CD4-positive, alpha-beta T cell treated with Interleukin-15 for 4 hours (primary cell): ENCODE measurements around the gene TIGD1.
"Not testable (repeated sequence)": the region's sequence is repeated elsewhere in the genome, so short reads cannot be mapped to it uniquely, and the experiment has no call there.

Experiments
- DNase-seq: peaks from one replicate; pipeline ENCODE4 v3.0.0-alpha.2; 2020; ENCODE audit warnings: low spot score

The TIGD1 gene

DNA sequence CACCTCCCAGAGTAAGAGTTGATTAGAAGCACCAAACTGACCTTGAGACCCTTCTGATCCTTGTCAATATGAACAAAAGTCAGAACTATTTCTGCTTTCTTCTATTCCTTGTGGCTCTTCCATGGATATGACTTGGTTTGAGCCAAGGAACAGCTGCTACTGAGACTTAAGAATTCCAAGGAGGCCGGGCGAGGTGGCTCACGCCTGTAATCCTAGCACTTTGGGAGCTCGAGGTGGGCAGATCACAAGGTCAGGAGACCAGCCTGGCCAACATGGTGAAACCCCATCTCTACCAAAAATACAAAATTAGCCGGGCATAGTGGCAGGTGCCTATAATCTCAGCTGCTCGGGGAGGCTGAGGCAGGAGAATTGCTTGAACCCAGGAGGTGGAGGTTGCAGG, 20.1 kb upstream of the TIGD1 start:
- not testable (repeated sequence) for DNase-seq

DNA sequence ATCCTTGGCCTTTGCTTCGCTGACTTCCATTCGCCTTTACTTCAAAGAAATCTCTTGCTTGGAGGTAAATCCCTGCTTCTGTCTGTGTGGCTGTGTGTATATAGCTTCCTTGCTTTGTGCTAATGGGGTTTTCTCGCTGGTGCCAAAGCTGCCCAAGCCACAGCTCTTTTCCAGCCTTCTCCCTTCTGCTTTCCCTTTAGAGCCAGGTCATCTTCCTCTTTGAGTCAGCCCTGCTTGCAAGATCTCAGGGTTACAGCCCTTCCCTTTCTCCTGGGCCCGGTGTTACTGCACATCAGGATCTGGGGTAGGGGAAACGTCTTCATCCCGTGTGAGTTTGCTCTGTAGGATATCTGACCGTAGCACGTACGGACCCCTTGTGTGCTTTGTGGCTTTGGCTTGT, 19.2 kb upstream of the TIGD1 start:
- DNase-seq: no peak

DNA sequence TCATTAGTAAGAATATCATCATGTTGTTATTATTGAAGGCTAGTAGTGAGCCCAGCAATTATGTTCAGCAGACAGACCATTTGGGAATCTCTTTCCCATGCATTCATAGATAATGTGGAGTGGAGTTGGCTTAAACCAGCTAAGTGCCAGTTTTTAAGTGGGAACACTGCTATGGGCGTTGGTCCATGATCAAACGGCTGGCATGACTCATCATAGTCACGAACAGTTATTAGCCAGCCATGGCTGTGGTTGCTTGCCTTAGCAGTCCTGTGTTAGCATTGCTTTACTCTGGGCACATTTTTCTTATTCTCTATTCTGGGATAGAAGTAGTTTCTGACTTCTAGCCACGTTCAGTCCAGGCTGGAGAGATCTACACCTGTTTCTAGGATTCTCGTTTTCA, 17.8 kb upstream of the TIGD1 start:
- DNase-seq: no peak

DNA sequence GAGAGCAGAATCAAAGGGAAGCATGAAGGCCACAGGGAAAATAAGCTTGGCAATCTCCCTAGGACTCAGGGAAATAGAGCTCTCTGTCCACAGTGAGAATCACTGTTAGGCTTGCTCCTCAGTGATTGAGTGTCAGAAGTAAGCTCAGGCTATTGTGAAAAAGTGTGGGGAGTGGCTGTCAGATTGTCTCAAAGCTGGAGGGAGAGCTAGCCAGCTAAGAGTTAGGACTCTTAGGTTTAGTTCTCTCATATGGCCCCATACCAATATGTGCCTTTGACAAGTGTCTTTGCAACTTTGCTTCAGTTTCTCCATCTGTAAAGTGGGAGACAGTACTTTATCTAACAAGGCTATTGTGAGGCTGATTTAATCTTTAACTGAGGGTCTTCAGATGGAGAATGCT, 17.4 kb upstream of the TIGD1 start:
- no peak for DNase-seq

DNA sequence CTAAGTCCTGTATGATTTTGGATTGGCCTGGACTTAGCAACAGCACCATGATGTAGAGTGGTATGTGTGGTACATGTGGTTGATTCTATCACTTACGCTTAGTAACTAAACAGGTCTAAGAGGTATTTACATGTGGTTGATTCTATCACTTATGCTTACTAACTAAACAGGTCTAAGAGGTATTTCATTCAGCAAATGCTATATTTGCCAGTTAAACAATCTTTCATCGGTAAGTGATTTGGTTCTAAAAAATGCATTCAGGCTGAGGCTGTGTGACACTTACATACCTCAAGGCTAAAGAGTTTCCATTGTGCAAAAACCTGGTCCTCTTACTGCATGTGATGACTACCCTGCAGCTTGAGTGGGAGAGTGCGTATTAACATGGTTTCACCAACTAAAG, 13.2 kb upstream of the TIGD1 start:
- DNase-seq: no peak

DNA sequence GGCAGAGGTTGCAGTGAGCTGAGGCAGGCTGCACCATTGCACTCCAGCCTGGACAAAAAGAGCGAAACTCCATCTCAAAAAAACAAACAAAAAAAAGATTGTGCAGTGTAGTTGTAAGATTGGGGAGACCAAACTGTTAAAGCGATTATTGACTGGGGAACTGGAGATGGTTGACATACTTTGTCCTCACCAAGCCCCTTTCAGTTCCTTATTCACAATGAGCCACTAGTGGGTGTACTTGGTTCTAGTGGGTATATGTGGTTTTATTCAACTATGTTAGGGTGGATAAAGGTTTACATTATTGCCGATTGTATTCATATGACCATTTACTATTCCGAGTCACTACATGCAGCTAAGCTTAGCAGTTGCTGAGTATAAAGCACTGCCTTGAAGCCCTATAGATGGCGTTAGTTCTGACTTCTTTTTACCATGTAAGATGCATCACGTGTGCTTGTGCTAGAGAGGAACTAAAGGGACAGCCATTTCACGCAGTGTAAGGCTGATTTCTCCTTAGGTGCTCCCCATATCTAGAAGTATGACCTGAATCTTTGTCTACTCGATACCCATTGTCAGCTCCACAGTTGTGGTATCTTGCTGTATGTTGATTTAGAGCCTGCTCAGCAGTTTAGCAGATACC, 12.3 kb upstream of the TIGD1 start:
- no peak for DNase-seq

DNA sequence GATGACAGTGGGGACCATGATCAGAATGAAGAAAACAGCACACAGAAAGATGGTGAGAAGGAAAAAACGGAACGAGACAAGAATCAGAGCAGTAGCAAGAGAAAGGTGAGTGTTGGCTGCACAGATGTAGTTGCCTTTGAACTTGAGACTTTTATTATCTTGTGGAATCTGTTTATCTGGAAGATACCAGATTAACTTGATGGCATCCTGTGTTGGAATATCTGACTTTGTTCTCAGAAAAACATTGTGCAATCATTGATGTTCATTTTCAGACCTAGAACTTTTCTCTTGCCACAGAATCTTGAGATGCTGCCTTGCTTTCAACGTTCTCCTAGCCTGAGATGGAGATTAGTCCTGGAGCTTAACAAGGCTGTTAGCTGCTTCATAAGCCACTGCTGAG, 6.1 kb upstream of the TIGD1 start:
- DNase-seq: no peak

DNA sequence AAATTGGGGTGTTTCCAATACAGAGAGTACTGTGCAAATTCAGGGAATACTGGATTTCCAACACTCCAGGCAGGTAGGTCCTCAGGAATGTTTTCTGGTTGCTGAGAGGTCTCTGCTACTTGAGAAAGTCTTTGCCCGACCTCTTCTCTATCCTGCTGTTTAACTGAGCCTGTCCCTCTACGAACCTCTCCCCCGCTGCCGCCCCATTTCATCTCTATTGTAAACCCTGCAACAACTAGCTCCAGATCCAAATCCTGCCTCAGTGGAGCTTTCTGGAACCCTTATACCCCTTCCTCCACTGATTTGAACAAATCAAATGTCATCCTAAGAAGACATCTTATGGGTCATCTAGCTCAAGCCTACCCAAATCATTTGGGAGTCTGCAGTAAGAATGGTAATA, 1.4 kb upstream of the TIGD1 start:
- no peak for DNase-seq

DNA sequence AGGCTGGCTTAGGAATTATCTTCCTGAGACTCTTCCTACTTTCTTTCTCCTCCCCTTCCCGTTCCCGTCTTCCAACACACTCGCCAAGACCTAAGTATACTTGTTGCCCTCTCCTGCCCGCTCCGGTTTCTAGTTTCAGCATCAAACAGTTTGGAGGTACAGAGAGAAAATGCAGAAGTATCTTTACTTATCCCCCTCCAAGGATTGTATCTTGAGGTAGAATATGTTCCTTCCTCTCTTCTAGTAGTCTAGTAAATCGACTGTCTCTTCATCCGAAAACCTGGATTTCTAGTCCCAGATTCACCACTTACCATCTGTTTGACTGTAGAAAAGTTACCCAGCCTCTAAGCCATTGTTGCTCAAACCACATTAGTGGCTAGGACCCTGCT, 887 bp upstream of the TIGD1 start:
- DNase-seq: peak; percentile 4

DNA sequence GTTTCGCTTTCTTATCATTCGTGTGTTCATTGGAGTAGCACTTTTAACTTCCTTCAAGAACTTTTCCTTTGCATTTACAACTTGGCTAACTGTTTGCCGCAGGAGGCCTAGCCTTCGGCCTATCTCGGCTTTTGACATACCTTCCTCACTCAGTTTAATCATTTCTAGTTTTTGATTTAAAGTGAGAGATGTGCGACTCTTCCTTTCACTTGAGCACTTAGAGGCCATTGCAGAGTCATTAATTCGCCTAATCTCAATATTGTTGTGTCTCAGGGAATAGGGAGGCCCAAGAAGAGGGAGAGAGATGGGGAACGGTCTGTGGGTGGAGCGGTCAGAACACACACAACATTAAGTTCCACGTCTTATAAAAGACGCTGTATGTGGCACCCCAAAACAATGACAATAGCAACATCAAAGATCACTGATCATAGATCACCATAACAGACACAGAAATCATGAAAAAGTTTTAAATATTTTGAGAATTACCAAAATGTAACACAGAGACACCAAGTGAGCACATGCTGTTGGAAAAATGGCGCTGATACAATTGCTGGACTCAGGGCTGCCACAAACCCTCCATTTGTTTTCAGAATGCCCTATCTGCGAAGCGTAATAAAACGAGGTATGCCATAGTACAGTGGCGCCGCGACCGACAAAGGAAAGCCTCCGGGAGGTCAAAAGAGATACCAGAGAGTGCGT, 553 bp downstream of the TIGD1 start:
- DNase-seq: no peak

DNA sequence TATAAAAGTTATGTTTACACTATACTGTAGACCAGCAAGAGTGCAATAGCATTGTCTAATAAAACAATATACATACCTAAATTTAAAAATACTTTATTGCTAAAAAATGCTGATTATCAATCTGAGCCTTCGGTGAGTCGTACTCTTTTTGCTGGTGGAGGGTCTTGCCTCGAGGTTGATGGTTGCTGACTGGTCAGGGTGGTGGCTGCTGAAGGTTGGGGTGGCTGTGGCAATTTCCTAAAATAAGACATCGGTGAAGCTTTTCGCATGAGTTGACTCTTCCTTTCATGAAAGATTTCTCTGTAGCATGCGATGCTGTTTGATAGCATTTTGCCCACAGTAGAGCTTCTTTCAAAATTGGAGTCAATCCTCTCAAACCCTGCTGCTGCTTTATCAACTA, 2.4 kb downstream of the TIGD1 start:
- DNase-seq: no peak

DNA sequence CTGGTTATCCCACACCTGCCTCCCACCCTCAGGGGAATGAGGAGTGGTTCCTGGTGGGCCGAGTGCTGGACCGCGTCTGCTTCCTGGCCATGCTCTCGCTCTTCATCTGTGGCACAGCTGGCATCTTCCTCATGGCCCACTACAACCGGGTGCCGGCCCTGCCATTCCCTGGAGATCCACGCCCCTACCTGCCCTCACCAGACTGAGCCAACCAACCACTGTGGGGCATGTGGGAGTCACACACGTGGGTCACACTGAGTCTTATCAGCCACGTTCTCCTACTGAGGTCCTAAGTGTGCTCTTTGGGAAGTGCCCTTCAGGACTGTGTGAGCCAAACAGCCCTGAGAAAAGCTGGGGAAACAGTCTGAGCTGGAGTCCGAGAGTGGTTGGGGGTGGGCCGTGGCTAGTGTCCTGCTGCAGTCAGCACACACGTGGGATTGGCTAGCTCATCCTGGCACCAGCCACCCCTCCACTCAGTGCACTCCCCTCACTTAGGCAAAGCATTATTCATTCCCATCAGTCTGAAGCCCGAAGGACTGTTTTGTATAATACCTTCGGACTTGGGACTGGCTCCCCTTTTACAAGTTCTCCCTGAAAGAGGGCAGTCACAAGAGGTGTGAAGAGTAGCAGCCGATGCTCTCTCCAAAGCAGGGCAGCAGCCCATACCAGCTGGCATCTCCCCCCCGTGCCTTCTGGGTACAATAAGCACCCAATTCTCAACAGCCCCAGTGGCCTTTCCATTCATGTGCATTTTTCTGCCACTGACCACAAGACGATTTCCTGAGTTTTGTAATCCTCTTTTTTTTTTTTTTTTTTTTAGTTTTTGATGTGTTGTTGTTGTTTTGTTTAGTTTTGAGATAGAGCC, 4.6 kb downstream of the TIGD1 start:
- DNase-seq: no peak

DNA sequence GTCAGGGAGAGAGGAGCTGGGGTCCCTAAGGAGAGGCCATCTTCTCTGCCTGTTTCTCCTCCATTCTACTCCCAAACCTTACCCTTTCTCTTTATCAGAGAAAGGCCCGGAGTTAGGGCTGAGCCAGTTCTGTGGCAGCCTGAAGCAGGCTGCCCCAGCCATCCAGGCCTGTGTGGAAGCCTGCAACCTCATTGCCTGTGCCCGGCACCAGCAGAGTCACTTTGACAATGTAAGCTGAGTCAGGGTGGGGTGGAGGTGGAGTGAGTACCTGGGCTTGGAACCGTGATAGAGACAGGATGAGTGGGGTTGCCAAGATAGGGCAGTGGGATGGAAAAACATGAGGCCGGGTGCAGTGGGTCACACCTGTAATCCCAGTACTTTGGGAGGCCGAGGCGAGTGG, 5.7 kb downstream of the TIGD1 start:
- DNase-seq: no peak

DNA sequence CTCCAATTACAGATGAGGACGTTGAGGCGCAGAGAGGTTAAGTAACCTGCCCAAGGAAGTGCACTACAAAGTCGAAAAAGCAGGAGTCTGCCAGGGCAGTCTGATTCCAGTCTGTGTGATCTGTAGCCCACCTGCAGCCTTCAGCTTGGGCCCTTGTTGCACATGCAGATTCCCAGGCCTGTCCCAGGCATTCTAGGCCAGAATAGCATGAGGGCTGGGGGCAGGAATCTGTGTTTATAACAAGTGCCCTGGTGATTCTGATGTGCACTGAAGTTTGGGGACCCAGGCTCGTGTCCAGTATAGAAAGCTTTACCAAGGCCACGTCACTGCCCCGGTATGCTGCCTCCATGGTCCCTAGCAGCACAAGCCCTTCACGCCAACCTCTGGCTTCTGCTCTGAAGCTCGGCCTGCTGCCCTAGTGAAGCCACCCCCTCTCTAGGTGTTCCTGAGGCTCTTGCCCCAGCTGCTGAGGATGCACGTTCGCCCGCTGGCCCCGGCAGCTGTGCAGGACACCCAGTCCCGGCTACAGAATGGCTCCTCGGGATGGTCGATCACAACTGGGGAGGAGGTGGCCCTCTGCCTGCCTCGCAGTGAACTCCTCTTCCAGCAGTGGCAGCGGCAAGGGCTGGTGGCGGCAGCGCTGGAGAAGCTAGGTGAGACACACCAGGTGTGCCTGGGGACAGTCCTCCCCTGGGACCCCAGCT, 6.3 kb downstream of the TIGD1 start:
- DNase-seq: no peak

DNA sequence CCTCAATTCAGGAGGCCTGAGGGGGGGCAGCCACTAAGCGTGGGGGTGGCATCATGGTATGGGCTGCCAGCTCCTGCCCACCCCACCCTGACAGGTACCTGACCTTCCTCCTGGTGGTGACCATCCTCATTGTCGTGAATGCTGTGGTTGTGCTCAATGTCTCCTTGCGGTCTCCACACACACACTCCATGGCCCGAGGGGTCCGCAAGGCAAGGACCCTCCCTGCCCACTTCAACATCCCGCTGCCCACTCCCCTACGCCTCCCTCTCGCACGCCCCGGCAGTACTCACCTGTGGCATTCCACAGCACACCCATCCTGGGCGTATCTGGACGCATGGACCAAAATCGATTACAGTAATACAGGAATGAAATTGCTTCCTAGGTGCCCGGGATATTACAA, 6.9 kb downstream of the TIGD1 start:
- no peak for DNase-seq

DNA sequence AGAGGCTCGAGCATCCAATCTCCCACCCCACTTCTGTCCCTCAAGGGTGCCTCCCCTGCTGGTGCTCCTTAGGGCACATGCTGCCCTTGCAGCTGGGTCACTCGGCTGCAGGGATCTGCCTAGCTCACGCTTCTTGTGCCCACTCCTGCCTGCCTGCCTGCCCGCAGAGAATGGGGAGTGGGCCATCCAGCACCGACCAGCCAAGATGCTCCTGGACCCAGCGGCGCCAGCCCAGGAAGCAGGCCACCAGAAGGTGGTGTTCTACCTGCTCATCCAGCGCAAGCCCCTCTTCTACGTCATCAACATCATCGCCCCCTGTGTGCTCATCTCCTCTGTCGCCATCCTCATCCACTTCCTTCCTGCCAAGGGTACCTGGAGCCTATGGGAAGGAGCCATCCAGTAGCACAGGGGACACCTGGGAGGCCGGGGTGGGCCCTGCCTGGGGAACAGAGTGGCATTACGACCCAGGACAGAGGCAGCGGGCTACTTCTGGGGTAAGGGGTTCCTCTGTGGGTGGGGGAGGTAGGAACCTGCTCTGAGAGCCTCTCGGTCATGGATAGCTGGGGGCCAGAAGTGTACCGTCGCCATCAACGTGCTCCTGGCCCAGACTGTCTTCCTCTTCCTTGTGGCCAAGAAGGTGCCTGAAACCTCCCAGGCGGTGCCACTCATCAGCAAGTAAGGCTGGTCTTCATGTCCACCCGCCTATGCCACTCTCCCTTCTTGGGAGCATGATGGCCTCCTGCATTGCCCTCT, 7.5 kb downstream of the TIGD1 start:
- DNase-seq: no peak

DNA sequence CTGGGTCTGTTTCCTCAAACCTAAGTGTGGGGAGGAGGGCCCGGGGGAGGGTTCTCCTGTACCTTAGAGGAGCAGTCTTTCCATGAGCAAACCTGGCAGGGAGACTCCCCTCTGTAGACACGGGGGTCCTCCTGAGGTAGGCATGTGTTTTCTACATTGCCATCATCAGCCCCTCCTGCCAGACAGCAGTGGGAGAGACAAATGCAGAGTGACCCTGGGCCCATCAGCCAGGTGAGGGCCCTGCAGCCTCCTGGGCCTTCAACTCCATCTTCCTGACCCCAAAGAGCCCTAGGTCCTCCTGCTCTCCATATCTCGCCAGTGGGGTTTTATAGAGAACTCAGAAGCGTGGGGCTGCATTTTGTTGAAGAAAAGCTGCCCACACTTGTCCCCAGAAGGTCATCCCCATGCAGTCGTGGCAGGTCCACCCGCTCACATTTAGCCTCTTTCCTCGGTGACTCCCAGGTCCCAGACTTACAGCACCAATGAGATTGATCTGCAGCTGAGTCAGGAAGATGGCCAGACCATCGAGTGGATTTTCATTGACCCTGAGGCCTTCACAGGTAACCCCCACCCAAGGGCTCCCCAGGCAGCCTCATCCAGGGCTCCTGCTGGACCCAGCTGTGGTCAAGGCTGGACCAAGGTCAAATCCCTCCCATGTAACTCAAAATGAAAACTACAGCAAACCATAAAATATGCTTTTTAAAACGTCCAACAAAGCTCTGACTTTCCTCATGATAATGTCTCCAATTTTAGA, 8.2 kb downstream of the TIGD1 start:
- DNase-seq: no peak

DNA sequence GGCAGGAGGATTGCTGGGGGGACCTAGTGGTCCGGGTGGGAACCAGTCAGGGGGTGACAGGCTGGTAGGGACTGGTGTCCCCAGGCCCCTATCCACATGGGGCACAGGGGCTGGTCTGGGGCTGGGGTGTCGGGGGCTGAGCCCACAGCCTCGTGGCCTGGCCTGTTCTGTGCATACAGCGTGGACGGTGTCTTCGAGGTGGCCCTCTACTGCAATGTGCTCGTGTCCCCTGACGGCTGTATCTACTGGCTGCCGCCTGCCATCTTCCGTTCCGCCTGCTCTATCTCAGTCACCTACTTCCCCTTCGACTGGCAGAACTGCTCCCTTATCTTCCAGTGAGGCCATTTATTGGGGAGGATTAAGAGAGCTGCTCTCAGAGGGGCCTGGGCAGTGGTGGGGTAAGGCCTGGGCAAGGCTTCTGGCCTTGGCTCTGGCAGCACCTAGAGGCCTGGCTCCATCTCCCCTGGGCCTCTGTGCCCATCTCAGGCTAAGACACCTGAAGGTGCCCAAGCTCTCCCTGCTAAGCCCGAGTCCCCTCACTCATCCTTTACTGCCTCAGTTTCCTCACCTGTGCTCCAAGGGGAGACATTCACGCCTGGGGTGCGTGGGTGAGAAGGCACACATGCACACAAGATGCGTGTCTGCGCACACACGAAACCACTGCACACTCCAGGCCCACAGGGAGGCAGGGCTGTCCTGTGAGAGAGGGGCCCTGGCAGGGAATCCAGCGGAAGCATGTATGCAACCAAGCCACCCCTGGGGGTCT, 9.0 kb downstream of the TIGD1 start:
- DNase-seq: no peak

DNA sequence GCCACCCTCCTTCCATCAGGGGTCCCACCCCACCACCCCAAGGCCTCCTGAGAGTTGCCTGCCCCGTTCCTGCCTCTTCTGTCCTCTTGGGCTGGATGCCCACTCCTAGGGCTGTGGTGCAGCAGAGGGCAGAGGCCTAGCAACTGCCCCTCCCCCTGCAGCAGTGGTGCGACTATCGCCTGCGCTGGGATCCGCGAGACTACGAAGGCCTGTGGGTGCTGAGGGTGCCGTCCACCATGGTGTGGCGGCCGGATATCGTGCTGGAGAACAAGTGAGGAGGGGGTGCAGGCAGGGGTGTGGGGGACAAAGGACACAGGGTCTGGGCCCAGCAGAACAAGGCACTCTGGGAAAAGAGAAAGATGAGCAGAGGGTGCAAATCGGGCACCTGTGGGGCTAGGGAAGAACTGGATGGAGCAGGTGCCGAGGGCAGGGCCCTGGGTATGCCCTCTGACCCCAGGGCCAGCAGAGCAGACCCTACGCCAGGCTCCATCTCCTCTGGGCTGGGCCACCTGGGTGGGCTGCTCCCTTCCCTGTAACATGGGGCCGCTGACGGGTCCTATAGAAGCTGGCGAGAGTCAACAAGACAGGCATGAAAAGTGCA, 9.8 kb downstream of the TIGD1 start:
- DNase-seq: no peak
